ENCODE measurements around the gene UNC79. TPM values are rescaled to one million over a fixed set of nuclear protein-coding genes. Genes with fewer than 3 reads are reported as not detected.

UNC79 gene
- total and polyA plus RNA-seq, 9 donors = 0.04 to 1.1 (median 0.15) TPM

DNA sequence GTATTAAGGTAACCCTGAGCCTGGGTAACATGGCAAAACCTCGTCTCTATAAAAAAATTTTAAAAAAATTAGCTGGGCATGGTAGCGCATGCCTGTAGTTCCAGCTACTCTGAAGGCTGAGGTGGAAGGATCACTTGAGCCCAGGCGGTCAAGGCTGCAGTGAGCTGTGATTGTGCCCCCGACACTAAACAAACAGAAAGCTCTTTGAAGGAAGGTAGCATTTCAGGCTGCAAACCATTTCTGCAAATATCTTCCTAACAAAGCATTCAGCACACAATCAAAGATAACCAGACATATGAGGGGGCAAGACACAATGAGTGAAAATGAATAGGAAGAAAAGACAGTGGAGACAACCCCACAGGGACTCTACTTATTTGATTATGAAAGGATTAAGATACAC lies 238.9 kb downstream of the UNC79 start:
- Histone ChIP-seq H3K36me3 (no peaks in the 10 kb centered on the region), H3K4me1 (ENCODE audit: insufficient read depth) (no peaks in the 10 kb centered on the region), H3K27ac (no peak overlapping the region), H3K4me3 (no peak overlapping the region), H3K9me3 (no peaks in the 10 kb centered on the region), H3K27me3 (no peaks in the 10 kb centered on the region)
- TF ChIP-seq EP300 (IDR thresholded peaks at IDR 0.05) (no peak), POLR2A (IDR thresholded peaks at IDR 0.05) (no peak)
- TF ChIP-seq, protein P1, sequence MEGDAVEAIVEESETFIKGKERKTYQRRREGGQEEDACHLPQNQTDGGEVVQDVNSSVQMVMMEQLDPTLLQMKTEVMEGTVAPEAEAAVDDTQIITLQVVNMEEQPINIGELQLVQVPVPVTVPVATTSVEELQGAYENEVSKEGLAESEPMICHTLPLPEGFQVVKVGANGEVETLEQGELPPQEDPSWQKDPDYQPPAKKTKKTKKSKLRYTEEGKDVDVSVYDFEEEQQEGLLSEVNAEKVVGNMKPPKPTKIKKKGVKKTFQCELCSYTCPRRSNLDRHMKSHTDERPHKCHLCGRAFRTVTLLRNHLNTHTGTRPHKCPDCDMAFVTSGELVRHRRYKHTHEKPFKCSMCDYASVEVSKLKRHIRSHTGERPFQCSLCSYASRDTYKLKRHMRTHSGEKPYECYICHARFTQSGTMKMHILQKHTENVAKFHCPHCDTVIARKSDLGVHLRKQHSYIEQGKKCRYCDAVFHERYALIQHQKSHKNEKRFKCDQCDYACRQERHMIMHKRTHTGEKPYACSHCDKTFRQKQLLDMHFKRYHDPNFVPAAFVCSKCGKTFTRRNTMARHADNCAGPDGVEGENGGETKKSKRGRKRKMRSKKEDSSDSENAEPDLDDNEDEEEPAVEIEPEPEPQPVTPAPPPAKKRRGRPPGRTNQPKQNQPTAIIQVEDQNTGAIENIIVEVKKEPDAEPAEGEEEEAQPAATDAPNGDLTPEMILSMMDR (IDR thresholded peaks at IDR 0.05) = no peak
- intact Hi-C loops (cut with DNase I) = no loop called here
- 79 to 87% (median 82%) methylated on average over 4 of the region's 4 CpGs for WGBS, 3 donors
- DNase-seq = no peak

DNA sequence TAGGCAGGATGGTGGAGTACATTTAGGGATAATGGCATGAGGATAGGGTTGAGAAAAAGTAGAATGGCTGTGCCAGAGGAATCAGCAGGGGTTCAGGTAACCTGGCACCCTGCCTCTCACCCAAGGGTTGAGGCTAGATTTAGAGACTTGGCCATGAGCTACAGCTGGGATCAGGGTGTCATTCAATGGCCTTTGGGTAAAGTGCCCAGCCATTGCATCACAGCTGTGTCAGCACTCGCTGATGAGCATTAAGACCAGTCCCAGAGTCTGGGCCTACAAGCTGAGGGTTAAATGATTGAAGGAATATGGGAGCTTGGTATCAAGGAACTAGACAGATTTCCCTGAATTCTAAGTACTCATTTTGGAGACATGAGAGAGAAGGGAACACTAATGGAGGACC lies 243.6 kb downstream of the UNC79 start:
- WGBS, 3 donors = 90 to 96% (median 93%) methylated on average over 1 of the region's 1 CpG
- TF ChIP-seq POLR2A (IDR thresholded peaks at IDR 0.05) = no peak
- TF ChIP-seq EP300 (IDR thresholded peaks at IDR 0.05) = no peak
- TF ChIP-seq, protein P1 (IDR thresholded peaks at IDR 0.05) = no peak
- intact Hi-C loops (cut with DNase I) = no loop called here

DNA sequence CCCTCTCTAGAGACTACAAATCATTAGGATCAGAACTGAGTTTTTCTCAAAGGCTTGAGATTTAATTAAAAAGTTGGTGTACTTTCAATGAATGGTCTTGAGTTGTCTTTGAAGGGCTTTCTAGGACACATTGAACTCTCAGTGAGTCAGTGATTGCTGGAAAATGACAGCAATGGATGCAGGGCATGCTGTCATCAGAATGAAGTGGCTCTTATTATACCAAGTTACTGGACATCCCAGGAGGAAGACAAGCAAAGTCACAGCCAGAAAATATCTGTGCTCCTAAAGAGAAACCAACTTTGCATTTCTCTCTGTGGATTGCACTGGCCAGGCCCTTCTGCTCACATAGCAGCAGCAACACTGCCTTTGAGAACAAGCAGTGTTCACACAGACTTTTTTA lies 244.9 kb downstream of the UNC79 start:
- TF ChIP-seq, protein P1 (IDR thresholded peaks at IDR 0.05) = no peak
- TF ChIP-seq EP300 (IDR thresholded peaks at IDR 0.05) = no peak
- no peak for TF ChIP-seq POLR2A (IDR thresholded peaks at IDR 0.05)

More for the DNA sequence above, 243.6 kb downstream of the UNC79 start:
- no peak for DNase-seq
- Histone ChIP-seq H3K27ac (no peak overlapping the region), H3K9me3 (no peaks in the 10 kb centered on the region), H3K4me3 (no peak overlapping the region), H3K4me1 (ENCODE audit: insufficient read depth) (no peaks in the 10 kb centered on the region), H3K36me3 (no peaks in the 10 kb centered on the region), H3K27me3 (no peaks in the 10 kb centered on the region)

DNA sequence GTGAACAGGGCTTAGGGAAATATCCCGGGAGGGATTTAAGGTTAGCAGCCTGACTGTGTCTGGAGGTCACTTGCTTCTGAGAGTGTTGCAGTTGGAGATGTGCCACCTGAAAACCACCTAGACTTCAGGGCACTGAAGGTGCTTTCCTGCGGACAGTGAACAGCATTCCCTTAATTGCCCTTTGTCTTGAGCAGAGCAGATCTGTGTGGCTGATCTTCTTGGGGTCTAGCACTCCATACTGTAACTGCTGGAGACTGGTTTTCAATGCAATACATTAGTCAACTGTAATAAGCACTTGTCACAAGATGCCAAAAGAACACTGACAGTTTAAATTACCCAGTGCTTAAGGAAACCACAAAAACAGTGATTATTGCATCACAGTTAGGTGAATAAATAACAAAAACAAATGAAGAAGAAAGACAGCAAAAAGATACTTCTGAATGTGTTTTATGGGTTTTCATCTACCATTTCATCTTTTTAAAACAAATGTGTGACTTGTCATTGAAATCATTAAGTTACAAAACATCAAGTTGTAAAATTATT lies 245.7 kb downstream of the UNC79 start:
- Histone ChIP-seq H3K9me3 (no peaks in the 10 kb centered on the region), H3K4me3 (no peak overlapping the region), H3K27ac (no peak overlapping the region), H3K4me1 (ENCODE audit: insufficient read depth) (no peaks in the 10 kb centered on the region), H3K36me3 (no peaks in the 10 kb centered on the region), H3K27me3 (no peaks in the 10 kb centered on the region)
- DNase-seq = no peak
- intact Hi-C loops (cut with DNase I) = no loop called here
- WGBS, 3 donors = 80 to 97% (median 89%) methylated on average over 2 of the region's 2 CpGs
- TF ChIP-seq, protein P1 (IDR thresholded peaks at IDR 0.05) = no peak

More for the DNA sequence above, 244.9 kb downstream of the UNC79 start:
- intact Hi-C loops (cut with DNase I) = no loop called here
- H3K27ac ChIP-seq = no peak overlapping the region
- no peaks in the 10 kb centered on the region for H3K4me1 ChIP-seq (ENCODE audit: insufficient read depth)
- no peak overlapping the region for H3K4me3 ChIP-seq
- no peaks in the 10 kb centered on the region for H3K36me3 ChIP-seq
- H3K9me3 ChIP-seq = no peaks in the 10 kb centered on the region
- no peaks in the 10 kb centered on the region for H3K27me3 ChIP-seq
- no peak for DNase-seq

All from ovary (tissue), 9 donors.